Glutamatergic neuron (in vitro differentiated cells): ENCODE results near the gene ZBTB46. TPM values are rescaled to one million over a fixed set of nuclear protein-coding genes. Genes with fewer than 3 reads are reported as not detected.

Experiments used
- DNase-seq: peaks from one replicate; pipeline ENCODE4 v3.0.0; 2022
- H3K27ac Mint-ChIP-seq: one replicate; pipeline ENCODE4 v1.8.0; 2020; ENCODE audit warnings: mild to moderate bottlenecking, mixed read lengths, inconsistent platforms; ENCODE audit not compliant: unreplicated experiment
- H3K27me3 Mint-ChIP-seq: one replicate; pipeline ENCODE4 v1.8.0; 2020; ENCODE audit warnings: mild to moderate bottlenecking, moderate library complexity, mixed read lengths, inconsistent platforms; ENCODE audit not compliant: unreplicated experiment
- H3K36me3 Mint-ChIP-seq: one replicate; pipeline ENCODE4 v1.8.0; 2020; ENCODE audit warnings: mild to moderate bottlenecking, mixed read lengths, inconsistent platforms; ENCODE audit not compliant: unreplicated experiment
- H3K4me1 Mint-ChIP-seq: one replicate; pipeline ENCODE4 v1.8.0; 2020; ENCODE audit warnings: mild to moderate bottlenecking, low read depth, mixed read lengths, inconsistent platforms; ENCODE audit not compliant: unreplicated experiment
- H3K4me3 Mint-ChIP-seq: one replicate; pipeline ENCODE4 v1.8.0; 2020; ENCODE audit warnings: mild to moderate bottlenecking, mixed read lengths, inconsistent platforms; ENCODE audit not compliant: unreplicated experiment
- H3K9me3 Mint-ChIP-seq: one replicate; pipeline ENCODE4 v1.8.0; 2020; ENCODE audit warnings: mild to moderate bottlenecking, moderate library complexity, mixed read lengths, inconsistent platforms; ENCODE audit not compliant: unreplicated experiment
- total RNA-seq: library from RNA; stranded (reverse); fragmentation: NEBNext Ultra II Directional; extraction: Animal tissue kit (Norgen Biotek cat#: 25700); gene quantifications from one replicate; pipeline ENCODE4 v1.2.1, GENCODE V29; 2021; ENCODE audit not compliant: unreplicated experiment
- TF ChIP-seq, protein P1 (sequence below): fragments of 200-600 bp; sonication (generic); IDR thresholded peaks from one replicate; pipeline ENCODE4 v1.5.0; 2021; ENCODE audit not compliant: partially characterized antibody, unreplicated experiment

The ZBTB46 gene
- total RNA-seq, 1 donor from 2014 or later: 94.4 TPM

DNA sequence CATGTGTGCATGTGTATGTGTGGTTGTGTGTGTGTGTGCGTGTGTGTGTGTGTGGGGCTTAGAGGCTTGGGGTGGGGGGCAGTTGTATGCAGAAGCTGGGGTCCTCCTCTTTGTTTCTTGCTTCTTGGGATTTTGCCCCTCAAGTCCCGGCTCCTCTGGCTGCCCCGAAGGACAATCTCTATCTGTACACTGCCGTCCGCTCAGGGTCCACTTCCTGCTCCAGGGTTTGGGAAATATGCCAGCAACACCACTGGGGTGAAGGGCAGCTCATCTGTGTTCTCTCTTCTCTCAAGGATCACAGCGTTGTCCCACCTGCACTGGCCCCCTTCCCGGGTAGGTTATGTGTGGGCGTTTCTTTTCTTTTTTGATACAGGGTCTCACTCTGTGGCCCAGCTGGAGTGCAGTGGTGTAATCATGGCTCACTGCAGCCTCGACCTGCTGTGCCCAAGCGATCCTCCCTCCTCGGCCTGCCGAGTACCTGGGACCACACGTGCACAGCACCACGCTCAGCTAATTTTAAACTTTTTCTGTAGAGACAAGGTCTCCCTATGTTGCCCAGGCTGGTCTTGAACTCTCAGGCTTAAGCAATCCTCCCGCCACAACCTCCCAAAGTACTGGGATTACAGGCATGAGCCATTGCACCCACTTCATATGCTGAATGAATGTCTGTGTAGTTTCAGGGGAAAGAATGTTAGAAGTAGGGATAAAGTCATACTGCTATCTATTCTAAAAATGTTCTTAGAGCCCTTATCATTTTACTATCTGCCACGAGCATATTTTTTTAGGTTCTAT, 65.8 kb downstream of the ZBTB46 start:
- TF ChIP-seq, protein P1, sequence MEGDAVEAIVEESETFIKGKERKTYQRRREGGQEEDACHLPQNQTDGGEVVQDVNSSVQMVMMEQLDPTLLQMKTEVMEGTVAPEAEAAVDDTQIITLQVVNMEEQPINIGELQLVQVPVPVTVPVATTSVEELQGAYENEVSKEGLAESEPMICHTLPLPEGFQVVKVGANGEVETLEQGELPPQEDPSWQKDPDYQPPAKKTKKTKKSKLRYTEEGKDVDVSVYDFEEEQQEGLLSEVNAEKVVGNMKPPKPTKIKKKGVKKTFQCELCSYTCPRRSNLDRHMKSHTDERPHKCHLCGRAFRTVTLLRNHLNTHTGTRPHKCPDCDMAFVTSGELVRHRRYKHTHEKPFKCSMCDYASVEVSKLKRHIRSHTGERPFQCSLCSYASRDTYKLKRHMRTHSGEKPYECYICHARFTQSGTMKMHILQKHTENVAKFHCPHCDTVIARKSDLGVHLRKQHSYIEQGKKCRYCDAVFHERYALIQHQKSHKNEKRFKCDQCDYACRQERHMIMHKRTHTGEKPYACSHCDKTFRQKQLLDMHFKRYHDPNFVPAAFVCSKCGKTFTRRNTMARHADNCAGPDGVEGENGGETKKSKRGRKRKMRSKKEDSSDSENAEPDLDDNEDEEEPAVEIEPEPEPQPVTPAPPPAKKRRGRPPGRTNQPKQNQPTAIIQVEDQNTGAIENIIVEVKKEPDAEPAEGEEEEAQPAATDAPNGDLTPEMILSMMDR: no peak
- Mint-ChIP-seq H3K4me1 (peaks cover 29% of the 10 kb centered on the region), H3K4me3 (peak overlapping the region; percentile 59), H3K27me3 (peaks cover 27% of the 10 kb centered on the region), H3K9me3 (peaks cover 29% of the 10 kb centered on the region), H3K27ac (peak overlapping the region; percentile 77), H3K36me3 (peaks cover 23% of the 10 kb centered on the region)
- no peak for DNase-seq

DNA sequence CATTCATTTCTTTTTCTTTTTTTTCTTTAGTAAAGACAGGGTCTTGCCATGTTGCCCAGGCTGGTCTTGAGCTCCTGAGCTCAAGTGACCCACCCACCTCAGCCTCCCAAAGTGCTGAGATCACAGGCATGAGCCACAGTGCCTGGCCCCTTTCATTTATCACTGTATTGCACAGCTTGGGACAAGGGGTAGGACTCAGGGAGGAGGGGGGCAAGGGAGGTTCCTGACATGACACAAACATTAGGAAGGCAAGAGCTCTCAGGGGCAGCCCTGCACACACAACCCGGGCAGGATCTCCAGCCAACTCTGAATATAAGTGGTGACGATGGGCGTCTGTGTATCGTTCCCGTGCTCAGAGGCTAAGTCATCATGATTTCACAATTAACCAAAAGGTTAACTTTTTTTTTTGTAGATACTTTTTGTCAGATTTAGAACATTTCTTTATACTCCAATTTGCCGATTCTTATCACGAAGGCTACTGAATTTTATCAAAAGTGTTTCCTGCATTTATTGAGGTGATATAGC, 71.6 kb downstream of the ZBTB46 start:
- Mint-ChIP-seq H3K36me3 (peaks cover 23% of the 10 kb centered on the region), H3K4me1 (peaks cover 14% of the 10 kb centered on the region)
- TF ChIP-seq, protein P1: no peak

DNA sequence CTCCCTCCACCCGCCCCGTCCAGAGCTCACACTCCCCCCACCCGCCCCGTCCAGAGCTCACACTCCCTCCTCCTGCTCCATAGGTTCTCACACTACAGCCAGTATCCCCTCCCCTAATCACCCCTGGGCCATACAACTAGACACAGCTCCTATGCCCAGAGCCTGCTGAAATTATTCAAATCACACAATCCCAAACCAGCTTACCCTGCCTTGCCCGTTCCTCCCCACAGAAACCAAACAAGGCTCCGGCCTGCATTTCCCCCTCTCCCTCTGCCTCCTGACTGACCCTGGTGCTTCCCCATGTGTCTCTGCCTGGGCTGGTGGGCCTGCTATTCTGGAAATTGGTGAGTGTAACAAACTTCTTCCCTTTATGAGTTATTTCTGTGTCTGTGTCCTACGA, 72.9 kb downstream of the ZBTB46 start:
- Mint-ChIP-seq H3K27ac (peak overlapping the region; percentile 62), H3K27me3 (peaks cover 9% of the 10 kb centered on the region), H3K36me3 (peaks cover 18% of the 10 kb centered on the region), H3K9me3 (peaks cover 27% of the 10 kb centered on the region), H3K4me1 (peaks cover 23% of the 10 kb centered on the region), H3K4me3 (peak overlapping the region; percentile 16)
- no peak for DNase-seq
- TF ChIP-seq, protein P1: no peak

More for the DNA sequence above, 71.6 kb downstream of the ZBTB46 start:
- Mint-ChIP-seq H3K27me3 (peaks cover 7% of the 10 kb centered on the region), H3K4me3 (no peak overlapping the region), H3K27ac (no peak overlapping the region), H3K9me3 (peaks cover 21% of the 10 kb centered on the region)
- DNase-seq: no peak

DNA sequence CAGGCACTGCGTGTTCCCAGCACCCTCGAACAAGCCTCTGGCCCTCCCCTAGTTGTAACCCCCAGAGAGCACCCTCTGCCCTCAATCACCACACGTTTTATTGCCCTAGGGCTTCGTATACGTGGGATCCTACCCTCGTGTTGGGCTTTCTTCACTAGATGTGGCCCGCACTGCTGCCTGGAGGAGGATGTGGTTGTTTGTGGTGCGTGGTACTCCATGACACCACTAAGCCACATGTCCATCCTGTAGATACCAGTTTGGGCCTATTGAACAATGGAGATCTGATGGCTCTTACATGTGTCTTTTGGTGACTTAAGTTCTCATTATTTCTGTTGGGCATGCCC, 74.4 kb downstream of the ZBTB46 start:
- Mint-ChIP-seq H3K4me3 (peak overlapping the region; percentile 27), H3K27me3 (peaks cover 6% of the 10 kb centered on the region), H3K36me3 (peaks cover 15% of the 10 kb centered on the region), H3K27ac (peak overlapping the region; percentile 57), H3K9me3 (peaks cover 27% of the 10 kb centered on the region), H3K4me1 (peaks cover 23% of the 10 kb centered on the region)
- DNase-seq: no peak
- TF ChIP-seq, protein P1: no peak
